ENCODE data around the gene MAPKBP1.

GRCh38 chr15:41825572-41826535 lies 51.6 kb downstream of the MAPKBP1 start:
- TF ChIP-seq POLR2AphosphoS5 (IDR thresholded peaks at IDR 0.05; ENCODE audit: low read depth, low read length): no peak
- TF ChIP-seq TAF1 (IDR thresholded peaks at IDR 0.05; ENCODE audit: borderline replicate concordance, low read depth, low read length): no peak
